ENCODE results near the gene AGBL4.

DNA sequence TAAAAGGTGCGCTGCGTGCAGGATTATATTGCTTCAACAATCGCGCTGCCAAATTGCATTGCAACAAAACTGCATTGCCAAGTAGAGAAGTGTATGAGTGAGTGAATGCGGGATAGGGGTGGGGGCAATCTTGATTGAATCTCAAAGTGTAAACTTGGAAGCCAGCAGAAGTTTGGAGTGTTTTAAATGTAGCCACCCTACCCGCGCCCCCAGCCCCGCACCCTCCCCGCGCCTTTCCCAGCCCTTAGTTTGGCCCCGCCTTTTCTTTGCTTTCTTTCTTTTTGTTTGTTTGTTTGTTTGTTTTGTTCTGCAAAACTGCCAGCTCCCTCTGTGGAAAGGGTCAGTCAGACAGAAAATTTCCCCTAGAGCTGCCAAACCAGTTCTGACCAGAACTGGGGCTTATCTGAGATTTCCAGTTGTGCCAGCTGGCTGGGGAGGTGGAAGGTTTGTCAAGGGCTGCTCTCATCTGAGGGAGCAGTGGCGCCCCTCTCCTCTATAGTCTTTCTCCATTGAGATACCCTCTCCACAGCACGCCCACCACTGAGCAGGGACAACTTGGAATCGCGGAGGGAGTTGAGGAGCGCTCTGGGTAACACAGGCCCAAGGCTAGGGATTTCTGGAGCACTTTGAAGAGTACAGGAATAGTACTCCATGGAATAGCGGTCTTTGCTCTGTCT, 1246.4 kb downstream of the AGBL4 start:
- TF ChIP-seq, protein P1, sequence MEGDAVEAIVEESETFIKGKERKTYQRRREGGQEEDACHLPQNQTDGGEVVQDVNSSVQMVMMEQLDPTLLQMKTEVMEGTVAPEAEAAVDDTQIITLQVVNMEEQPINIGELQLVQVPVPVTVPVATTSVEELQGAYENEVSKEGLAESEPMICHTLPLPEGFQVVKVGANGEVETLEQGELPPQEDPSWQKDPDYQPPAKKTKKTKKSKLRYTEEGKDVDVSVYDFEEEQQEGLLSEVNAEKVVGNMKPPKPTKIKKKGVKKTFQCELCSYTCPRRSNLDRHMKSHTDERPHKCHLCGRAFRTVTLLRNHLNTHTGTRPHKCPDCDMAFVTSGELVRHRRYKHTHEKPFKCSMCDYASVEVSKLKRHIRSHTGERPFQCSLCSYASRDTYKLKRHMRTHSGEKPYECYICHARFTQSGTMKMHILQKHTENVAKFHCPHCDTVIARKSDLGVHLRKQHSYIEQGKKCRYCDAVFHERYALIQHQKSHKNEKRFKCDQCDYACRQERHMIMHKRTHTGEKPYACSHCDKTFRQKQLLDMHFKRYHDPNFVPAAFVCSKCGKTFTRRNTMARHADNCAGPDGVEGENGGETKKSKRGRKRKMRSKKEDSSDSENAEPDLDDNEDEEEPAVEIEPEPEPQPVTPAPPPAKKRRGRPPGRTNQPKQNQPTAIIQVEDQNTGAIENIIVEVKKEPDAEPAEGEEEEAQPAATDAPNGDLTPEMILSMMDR (IDR thresholded peaks at IDR 0.05), result no peak
- TF ChIP-seq EP300 (IDR thresholded peaks at IDR 0.05), result no peak
- no peak for TF ChIP-seq POLR2AphosphoS5 (IDR thresholded peaks at IDR 0.05)
- no peak for TF ChIP-seq POLR2A (IDR thresholded peaks at IDR 0.05; ENCODE audit: low read depth)
